WTC11 (cell line): ENCODE measurements around the gene PPP2R3A.

ENCODE experiments used
- CTCF ChIP-seq: fragments of 200-600 bp; IDR thresholded peaks from 2 replicates; pipeline ENCODE4 v1.8.0; 2022; ENCODE audit warnings: antibody characterized with exemption
- JUN ChIP-seq: sonication (generic); formaldehyde crosslinking; IDR thresholded peaks from 2 replicates; pipeline ENCODE4 v1.8.0; 2023; ENCODE audit warnings: mild to moderate bottlenecking, missing genetic modification reagents
- MAX ChIP-seq: sonication (generic); formaldehyde crosslinking; IDR thresholded peaks from 2 replicates; pipeline ENCODE4 v1.8.0; 2022; ENCODE audit warnings: mild to moderate bottlenecking, missing genetic modification reagents
- MXD4 ChIP-seq: fragments of 250-450 bp; sonication (Bioruptor Pico); IDR thresholded peaks from 2 replicates; pipeline ENCODE4 v1.8.0; 2021; ENCODE audit warnings: mild to moderate bottlenecking, moderate library complexity, borderline replicate concordance
- MYBL2 ChIP-seq: sonication (generic); formaldehyde crosslinking; IDR thresholded peaks from 2 replicates; pipeline ENCODE4 v1.8.1; 2023; ENCODE audit warnings: mild to moderate bottlenecking, moderate library complexity, missing genetic modification reagents
- NR3C1 ChIP-seq: sonication (generic); formaldehyde crosslinking; conservative IDR thresholded peaks from 2 replicates; pipeline ENCODE4 v1.8.1; 2023; ENCODE audit warnings: low read depth, mild to moderate bottlenecking, missing genetic modification reagents
- PRDM15 ChIP-seq: sonication (generic); formaldehyde crosslinking; IDR thresholded peaks from 2 replicates; pipeline ENCODE4 v1.8.0; 2022; ENCODE audit warnings: missing genetic modification reagents
- PREB ChIP-seq: sonication (generic); formaldehyde crosslinking; IDR thresholded peaks from 2 replicates; pipeline ENCODE4 v1.8.1; 2022; ENCODE audit warnings: mild to moderate bottlenecking, missing genetic modification reagents, moderate library complexity, borderline replicate concordance
- SP1 ChIP-seq: sonication (generic); formaldehyde crosslinking; conservative IDR thresholded peaks from 2 replicates; pipeline ENCODE4 v1.8.1; 2022; ENCODE audit warnings: missing genetic modification reagents
- TCF7 ChIP-seq: sonication (generic); formaldehyde crosslinking; IDR thresholded peaks from 2 replicates; pipeline ENCODE4 v1.8.0; 2022; ENCODE audit warnings: mild to moderate bottlenecking, low read depth, missing genetic modification reagents, moderate library complexity

GRCh38 chr3:136110481-136110880 lies 145.0 kb downstream of the PPP2R3A start:
- TF ChIP-seq PREB (CRISPR knock-in tag) (no peak), SP1 (no peak), NR3C1 (CRISPR knock-in tag) (no peak), CTCF (no peak), MAX (no peak), PRDM15 (CRISPR knock-in tag) (no peak), TCF7 (no peak), JUN (CRISPR knock-in tag) (no peak), MXD4 (CRISPR knock-in tag) (no peak), MYBL2 (CRISPR knock-in tag) (no peak)
